OCI-LY7 (cell line): ENCODE data around the gene PGR. TPM values are rescaled to one million over a fixed set of nuclear protein-coding genes. Genes with fewer than 3 reads are reported as not detected.

ENCODE experiments used
- BruUV-seq: library from RNA; stranded (reverse); fragments of 400-500 nt; replicated peaks from 2 replicates; lab custom pipeline; 2021; lab: Mats Ljungman, UMichigan
- CTCF ChIA-PET: fragments of 300-600 bp; sonication (Branson Sonifier 250); formaldehyde crosslinking; loops from one replicate; lab custom pipeline; 2022; ENCODE audit warnings: antibody characterized with exemption; ENCODE audit not compliant: unreplicated experiment; lab: Charles Lee
- POLR2A ChIA-PET: fragments of 300-600 bp; sonication (Branson Sonifier 250); formaldehyde crosslinking; loops from one replicate; lab custom pipeline; 2022; ENCODE audit warnings: antibody characterized with exemption; lab: Charles Lee
- DNase-seq: peaks from one replicate; pipeline ENCODE4 v3.0.0-alpha.2; 2015; ENCODE audit warnings: low spot score
- H2AFZ ChIP-seq: fragments of 200-600 bp; sonication (generic), shearing (Covaris generic); 2 replicates; pipeline ENCODE4 v1.6.1; 2014; ENCODE audit warnings: mild to moderate bottlenecking, antibody characterized with exemption, low read length, moderate library complexity
- H3K27ac ChIP-seq: fragments of 200-600 bp; sonication (generic); 2 replicates; pipeline ENCODE4 v1.5.1; 2014; ENCODE audit warnings: mixed run types, low read depth, mild to moderate bottlenecking, moderate library complexity, low read length, inconsistent platforms; ENCODE audit not compliant: poor library complexity, severe bottlenecking
- H3K36me3 ChIP-seq: fragments of 200-600 bp; sonication (generic); 2 replicates; pipeline ENCODE4 v1.6.1; 2014; ENCODE audit warnings: mild to moderate bottlenecking, antibody characterized with exemption, low read length, moderate library complexity, mixed read lengths; ENCODE audit not compliant: insufficient read depth
- H3K4me1 ChIP-seq: fragments of 200-600 bp; sonication (generic); 2 replicates; pipeline ENCODE4 v1.5.1; 2014; ENCODE audit warnings: mild to moderate bottlenecking, low read length; ENCODE audit not compliant: insufficient read depth, poor library complexity, severe bottlenecking
- H3K4me2 ChIP-seq: fragments of 200-600 bp; sonication (generic); 2 replicates; pipeline ENCODE4 v1.6.1; 2014; ENCODE audit warnings: mild to moderate bottlenecking, low read length
- H3K4me3 ChIP-seq: fragments of 200-600 bp; sonication (generic); 2 replicates; pipeline ENCODE4 v1.5.1; 2014; ENCODE audit warnings: mild to moderate bottlenecking, low read depth, low read length; ENCODE audit not compliant: poor library complexity, severe bottlenecking
- H3K79me2 ChIP-seq: fragments of 200-600 bp; sonication (generic); 2 replicates; pipeline ENCODE4 v1.6.1; 2016; ENCODE audit warnings: low read depth, mild to moderate bottlenecking, low read length, moderate library complexity, mixed read lengths; ENCODE audit not compliant: insufficient read depth
- H3K9me2 ChIP-seq: fragments of 200-600 bp; sonication (generic); 2 replicates; pipeline ENCODE4 v1.6.1; 2016; ENCODE audit warnings: mild to moderate bottlenecking, low read length, mixed read lengths; ENCODE audit not compliant: insufficient read depth
- H3K9me3 ChIP-seq: fragments of 200-600 bp; sonication (generic); 2 replicates; pipeline ENCODE4 v1.6.1; 2014; ENCODE audit warnings: mild to moderate bottlenecking, mixed run types, low read length, mixed read lengths
- H4K20me1 ChIP-seq: fragments of 200-600 bp; sonication (generic); 2 replicates; pipeline ENCODE4 v1.6.1; 2014; ENCODE audit warnings: mild to moderate bottlenecking, antibody characterized with exemption, low read length, moderate library complexity, mixed read lengths; ENCODE audit not compliant: insufficient read depth
- EZH2phosphoT487 ChIP-seq: fragments of 200-600 bp; sonication (generic); IDR thresholded peaks from 2 replicates; pipeline ENCODE4 v1.6.1; 2018; ENCODE audit warnings: low read depth, borderline replicate concordance, mild to moderate bottlenecking, mixed run types, antibody characterized with exemption, low read length, moderate library complexity, mixed read lengths
- intact Hi-C: fragments of 100-400 bp; cut with micrococcal nuclease; formaldehyde crosslinking; loops from one replicate; pipeline ENCODE4 v1.10.0; 2022; ENCODE audit not compliant: unreplicated experiment
- total RNA-seq, 2 experiments: library from RNA; depleted of rRNA in 1 of 2; stranded (reverse); fragments of >200 nt in 1 of 2; shearing (Covaris generic) in 1 of 2; gene quantifications; 2 replicates each; pipeline ENCODE4 v1.2.3, GENCODE V29; 2014 to 2022
- TF ChIP-seq, protein P1 (sequence below): fragments of 200-600 bp; sonication (generic); conservative IDR thresholded peaks from 2 replicates; pipeline ENCODE4 v1.5.1; 2014; ENCODE audit warnings: mild to moderate bottlenecking, antibody characterized with exemption, low read length, moderate library complexity, mixed read lengths

Gene PGR
- total RNA-seq, 2 experiments from 2014 or later = not detected

DNA sequence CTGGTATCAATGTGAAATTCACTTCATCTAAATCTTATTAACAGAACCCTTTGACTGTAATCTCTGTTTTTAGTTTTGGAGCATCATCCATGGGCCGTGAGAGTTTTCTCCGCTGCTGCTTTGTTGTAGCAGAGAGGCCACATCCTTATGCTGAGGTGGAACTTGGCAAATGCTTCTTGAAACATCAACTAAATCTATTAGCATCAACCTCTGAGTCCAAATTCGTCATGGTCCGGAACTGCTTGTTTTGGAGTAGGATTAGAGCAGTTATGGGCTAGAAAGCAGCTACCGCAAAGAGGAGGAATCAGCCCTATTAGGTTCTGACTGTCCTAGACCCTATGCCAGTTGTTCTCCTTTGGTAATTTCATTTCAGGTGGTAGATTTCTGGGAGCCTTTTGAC, 117.7 kb downstream of the PGR start:
- H3K4me2 ChIP-seq = no peak overlapping the region
- ChIA-PET POLR2A (no interaction called here), CTCF (no interaction called here)
- H3K9me2 ChIP-seq = no peaks in the 10 kb centered on the region
- H3K9me3 ChIP-seq = no peaks in the 10 kb centered on the region
- no peak for TF ChIP-seq EZH2phosphoT487
- TF ChIP-seq, protein P1, sequence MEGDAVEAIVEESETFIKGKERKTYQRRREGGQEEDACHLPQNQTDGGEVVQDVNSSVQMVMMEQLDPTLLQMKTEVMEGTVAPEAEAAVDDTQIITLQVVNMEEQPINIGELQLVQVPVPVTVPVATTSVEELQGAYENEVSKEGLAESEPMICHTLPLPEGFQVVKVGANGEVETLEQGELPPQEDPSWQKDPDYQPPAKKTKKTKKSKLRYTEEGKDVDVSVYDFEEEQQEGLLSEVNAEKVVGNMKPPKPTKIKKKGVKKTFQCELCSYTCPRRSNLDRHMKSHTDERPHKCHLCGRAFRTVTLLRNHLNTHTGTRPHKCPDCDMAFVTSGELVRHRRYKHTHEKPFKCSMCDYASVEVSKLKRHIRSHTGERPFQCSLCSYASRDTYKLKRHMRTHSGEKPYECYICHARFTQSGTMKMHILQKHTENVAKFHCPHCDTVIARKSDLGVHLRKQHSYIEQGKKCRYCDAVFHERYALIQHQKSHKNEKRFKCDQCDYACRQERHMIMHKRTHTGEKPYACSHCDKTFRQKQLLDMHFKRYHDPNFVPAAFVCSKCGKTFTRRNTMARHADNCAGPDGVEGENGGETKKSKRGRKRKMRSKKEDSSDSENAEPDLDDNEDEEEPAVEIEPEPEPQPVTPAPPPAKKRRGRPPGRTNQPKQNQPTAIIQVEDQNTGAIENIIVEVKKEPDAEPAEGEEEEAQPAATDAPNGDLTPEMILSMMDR = no peak
- intact Hi-C loops = no loop called here
- BruUV-seq = no TSS peak
- no peak overlapping the region for H3K27ac ChIP-seq
- no peaks in the 10 kb centered on the region for H3K4me1 ChIP-seq
- no peaks in the 10 kb centered on the region for H3K36me3 ChIP-seq
- DNase-seq = no peak
- H4K20me1 ChIP-seq = no peaks in the 10 kb centered on the region
- H3K79me2 ChIP-seq = no peaks in the 10 kb centered on the region
- no peak overlapping the region for H2AFZ ChIP-seq
- no peak overlapping the region for H3K4me3 ChIP-seq

DNA sequence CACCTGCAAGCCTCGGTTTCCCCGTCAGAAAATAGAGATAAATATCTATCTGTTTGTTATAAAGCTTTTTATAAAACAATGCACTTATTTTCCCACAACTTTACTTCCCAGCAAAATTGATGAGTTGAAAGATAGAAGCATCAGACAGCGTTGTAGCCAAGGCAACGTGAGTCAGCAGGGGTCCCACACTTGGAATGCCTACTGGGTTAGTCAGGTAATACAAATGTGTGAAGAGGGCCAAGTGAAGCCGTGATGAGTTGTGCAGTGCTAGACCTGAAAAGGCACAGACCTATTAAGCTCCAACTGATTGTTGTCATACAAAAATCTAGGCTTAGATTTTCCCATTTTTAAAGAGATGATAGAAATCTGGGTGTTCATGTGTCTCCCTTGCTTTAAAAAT, 118.7 kb downstream of the PGR start:
- Histone ChIP-seq H3K27ac (no peak overlapping the region), H3K4me3 (no peak overlapping the region), H3K9me3 (no peaks in the 10 kb centered on the region), H3K4me2 (no peak overlapping the region), H2AFZ (no peak overlapping the region), H3K79me2 (no peaks in the 10 kb centered on the region), H3K9me2 (no peaks in the 10 kb centered on the region), H3K36me3 (no peaks in the 10 kb centered on the region), H4K20me1 (no peaks in the 10 kb centered on the region), H3K4me1 (no peaks in the 10 kb centered on the region)
- no peak for DNase-seq
- TF ChIP-seq EZH2phosphoT487 = no peak
- TF ChIP-seq, protein P1 = no peak
- ChIA-PET POLR2A (no interaction called here), CTCF (no interaction called here)
- intact Hi-C loops = no loop called here
- BruUV-seq = no TSS peak

DNA sequence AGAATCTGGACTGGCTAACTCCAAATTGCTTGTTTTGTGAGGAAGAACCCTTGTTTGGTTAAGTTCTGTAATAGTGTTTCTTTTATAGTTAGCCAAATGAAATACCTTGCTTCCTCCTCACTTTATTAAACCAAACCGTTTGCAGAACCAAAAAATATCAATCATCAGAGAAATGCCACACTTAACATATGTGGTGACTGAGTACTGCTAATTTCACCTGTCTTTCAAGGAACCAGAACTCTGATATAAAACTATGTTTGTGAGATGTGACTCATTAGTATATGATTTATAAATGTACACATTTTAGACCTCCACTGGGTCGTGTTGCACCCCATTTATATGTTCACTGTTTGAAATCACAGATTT, 119.9 kb downstream of the PGR start:
- Histone ChIP-seq H4K20me1 (no peaks in the 10 kb centered on the region), H3K4me2 (no peak overlapping the region), H2AFZ (no peak overlapping the region), H3K27ac (no peak overlapping the region), H3K4me3 (no peak overlapping the region), H3K79me2 (no peaks in the 10 kb centered on the region), H3K9me2 (no peaks in the 10 kb centered on the region), H3K4me1 (no peaks in the 10 kb centered on the region), H3K9me3 (no peaks in the 10 kb centered on the region), H3K36me3 (no peaks in the 10 kb centered on the region)
- TF ChIP-seq, protein P1 = no peak
- no peak for TF ChIP-seq EZH2phosphoT487
- no TSS peak for BruUV-seq
- ChIA-PET POLR2A (no interaction called here), CTCF (no interaction called here)
- DNase-seq = no peak
- intact Hi-C loops = no loop called here
